ENCODE data around the gene CNTNAP2.

Gene CNTNAP2

DNA sequence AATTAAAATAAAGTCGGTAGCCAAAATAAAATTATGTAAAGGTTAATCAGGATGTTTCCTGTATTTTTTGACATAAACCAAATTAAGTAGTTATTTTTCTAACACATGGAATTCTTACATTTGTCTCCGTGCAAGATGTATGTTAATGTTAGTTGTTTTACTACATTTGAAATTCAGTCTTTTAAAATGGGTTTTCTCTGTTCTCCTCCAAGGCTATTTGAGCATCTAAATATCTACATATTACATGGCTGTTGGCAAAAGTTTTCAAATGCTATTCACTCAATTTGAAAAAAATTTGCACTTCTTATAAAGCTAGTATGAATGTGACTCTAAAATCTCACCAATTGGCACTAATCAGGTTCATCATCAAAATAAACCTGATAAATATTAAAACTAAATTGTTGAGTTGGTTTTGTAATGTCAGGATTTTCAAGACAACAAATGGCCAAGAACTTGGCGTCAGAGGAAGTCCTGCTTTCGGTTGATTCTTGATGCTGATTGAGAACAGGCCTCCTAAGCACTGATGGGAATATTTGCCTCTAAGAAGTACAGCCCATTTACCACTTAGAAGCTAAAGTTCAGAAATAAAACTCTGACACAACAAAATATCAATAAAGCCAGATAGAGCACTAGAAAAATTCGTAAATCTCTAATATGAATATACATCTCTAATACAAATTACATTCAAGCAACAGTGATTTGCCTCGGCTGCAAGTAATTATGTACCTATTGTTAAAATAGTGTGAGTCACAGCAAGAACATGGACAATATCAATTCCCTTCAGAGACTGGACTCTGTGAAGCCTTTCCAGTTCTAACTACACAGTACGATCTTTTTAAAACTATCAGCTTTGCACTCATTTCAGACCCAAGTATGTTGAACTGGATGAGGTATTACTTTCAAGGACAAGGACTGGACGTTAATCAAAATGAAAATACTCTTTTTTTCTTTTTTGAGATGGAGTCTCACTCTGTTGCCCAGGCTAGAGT is 1740.8 kb downstream of the CNTNAP2 start:
- no peak for DNase-seq (ENCODE audit: low read depth, low spot score)
- TF ChIP-seq, protein P1, sequence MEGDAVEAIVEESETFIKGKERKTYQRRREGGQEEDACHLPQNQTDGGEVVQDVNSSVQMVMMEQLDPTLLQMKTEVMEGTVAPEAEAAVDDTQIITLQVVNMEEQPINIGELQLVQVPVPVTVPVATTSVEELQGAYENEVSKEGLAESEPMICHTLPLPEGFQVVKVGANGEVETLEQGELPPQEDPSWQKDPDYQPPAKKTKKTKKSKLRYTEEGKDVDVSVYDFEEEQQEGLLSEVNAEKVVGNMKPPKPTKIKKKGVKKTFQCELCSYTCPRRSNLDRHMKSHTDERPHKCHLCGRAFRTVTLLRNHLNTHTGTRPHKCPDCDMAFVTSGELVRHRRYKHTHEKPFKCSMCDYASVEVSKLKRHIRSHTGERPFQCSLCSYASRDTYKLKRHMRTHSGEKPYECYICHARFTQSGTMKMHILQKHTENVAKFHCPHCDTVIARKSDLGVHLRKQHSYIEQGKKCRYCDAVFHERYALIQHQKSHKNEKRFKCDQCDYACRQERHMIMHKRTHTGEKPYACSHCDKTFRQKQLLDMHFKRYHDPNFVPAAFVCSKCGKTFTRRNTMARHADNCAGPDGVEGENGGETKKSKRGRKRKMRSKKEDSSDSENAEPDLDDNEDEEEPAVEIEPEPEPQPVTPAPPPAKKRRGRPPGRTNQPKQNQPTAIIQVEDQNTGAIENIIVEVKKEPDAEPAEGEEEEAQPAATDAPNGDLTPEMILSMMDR (IDR thresholded peaks at IDR 0.05; ENCODE audit: low read depth, low read length), result no peak
- in situ Hi-C loops (cut with HindIII; ENCODE audit: low sequenced_read_pairs), result no loop called here
- H3K4me3 ChIP-seq (ENCODE audit: low read depth, low read length), result no peak overlapping the region

DNA sequence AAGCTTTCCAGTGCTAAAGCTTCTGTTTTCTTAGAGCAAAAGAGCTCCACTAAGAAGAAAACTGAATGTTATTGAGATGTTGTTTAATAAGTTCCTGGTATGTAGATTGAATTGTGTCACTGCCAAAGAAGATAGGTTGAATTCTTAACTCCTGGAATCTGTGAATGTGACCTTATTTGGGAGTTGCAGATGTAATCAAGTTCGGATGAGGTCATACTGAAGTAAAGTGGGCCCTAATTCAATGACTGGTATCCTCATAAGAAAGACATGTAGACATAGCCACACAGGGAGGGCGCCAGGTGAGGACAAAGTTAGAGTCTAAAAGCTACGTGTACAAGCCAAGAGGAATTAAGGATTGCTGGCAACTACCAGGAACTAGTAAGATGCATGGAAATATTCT is 1741.8 kb downstream of the CNTNAP2 start:
- TF ChIP-seq, protein P1 (IDR thresholded peaks at IDR 0.05; ENCODE audit: low read depth, low read length), result no peak
- in situ Hi-C loops (cut with HindIII; ENCODE audit: low sequenced_read_pairs), result no loop called here
- DNase-seq (ENCODE audit: low read depth, low spot score), result no peak
- H3K4me3 ChIP-seq (ENCODE audit: low read depth, low read length), result no peak overlapping the region

DNA sequence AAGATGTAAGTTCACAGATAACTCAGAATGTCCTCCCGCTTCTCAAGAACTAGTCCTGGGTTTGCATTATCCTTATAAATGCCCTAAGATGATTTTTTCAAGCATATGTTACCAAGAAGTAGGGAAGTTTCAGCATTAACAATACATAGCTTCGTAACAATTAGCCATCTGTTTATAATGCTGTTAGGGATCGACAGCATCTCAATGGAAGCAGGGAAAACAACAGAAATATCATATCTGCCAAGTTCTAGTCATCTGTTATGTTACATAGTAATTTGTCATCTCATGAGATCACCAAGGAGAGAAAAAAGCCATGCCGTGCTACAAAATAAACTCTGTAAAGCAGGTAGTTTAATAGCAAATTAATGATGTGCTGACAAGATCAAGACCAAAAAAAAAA is 1742.4 kb downstream of the CNTNAP2 start:
- TF ChIP-seq, protein P1 (IDR thresholded peaks at IDR 0.05; ENCODE audit: low read depth, low read length), result no peak
- in situ Hi-C loops (cut with HindIII; ENCODE audit: low sequenced_read_pairs), result no loop called here
- no peak for DNase-seq (ENCODE audit: low read depth, low spot score)
- H3K4me3 ChIP-seq (ENCODE audit: low read depth, low read length), result no peak overlapping the region

DNA sequence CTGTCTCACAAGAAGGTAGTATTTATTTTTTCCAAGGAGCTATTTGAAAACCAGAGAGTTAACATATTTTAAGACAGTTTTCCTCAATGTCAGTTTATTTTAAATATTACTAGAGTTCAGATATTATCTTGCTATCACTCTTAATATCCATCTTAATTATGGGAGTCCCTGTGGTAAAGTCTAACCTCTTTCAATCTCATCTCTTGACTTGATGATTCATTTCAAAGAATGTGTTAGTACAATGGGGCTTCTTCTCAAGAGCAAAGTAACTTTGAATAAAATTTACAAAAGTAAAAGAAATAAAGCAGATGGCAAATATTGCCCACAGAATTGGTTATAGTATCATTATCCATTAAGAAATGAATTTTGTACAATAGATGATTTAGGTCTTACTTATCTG is 1742.9 kb downstream of the CNTNAP2 start:
- DNase-seq (ENCODE audit: low read depth, low spot score), result no peak
- in situ Hi-C loops (cut with HindIII; ENCODE audit: low sequenced_read_pairs), result no loop called here
- no peak overlapping the region for H3K4me3 ChIP-seq (ENCODE audit: low read depth, low read length)
- TF ChIP-seq, protein P1 (IDR thresholded peaks at IDR 0.05; ENCODE audit: low read depth, low read length), result no peak

DNA sequence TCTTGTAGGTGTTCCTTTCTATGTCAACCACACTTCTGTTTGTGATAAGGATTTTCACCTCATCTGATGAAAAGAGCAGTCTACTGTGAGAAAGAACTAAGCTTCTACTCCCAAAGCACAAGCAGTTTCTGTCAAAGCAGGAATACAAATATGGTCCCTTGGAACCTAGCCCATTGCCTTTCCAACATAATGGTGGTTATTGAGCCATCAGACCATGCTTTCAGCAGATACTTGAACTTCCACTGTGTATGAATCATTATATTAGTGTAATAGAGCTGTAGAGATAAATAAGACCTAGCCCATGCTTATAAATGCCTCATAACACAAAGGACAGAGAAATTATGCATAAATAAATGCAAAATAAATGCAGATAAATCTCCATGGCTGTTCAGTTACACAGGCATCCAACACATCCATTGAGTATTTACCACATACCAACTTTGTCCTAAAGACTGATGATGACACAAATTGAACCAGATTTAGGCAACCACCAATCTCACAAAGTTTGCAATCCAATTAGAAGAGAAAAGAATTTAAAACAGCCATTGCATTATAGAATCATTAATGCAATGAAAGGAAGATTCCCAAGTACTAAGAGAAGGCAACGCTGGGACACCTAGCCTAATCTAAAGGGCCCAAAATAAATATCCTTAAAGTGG is 1744.6 kb downstream of the CNTNAP2 start:
- H3K4me3 ChIP-seq (ENCODE audit: low read depth, low read length), result no peak overlapping the region
- TF ChIP-seq, protein P1 (IDR thresholded peaks at IDR 0.05; ENCODE audit: low read depth, low read length), result no peak
- no peak for DNase-seq (ENCODE audit: low read depth, low spot score)
- in situ Hi-C loops (cut with HindIII; ENCODE audit: low sequenced_read_pairs), result no loop called here

DNA sequence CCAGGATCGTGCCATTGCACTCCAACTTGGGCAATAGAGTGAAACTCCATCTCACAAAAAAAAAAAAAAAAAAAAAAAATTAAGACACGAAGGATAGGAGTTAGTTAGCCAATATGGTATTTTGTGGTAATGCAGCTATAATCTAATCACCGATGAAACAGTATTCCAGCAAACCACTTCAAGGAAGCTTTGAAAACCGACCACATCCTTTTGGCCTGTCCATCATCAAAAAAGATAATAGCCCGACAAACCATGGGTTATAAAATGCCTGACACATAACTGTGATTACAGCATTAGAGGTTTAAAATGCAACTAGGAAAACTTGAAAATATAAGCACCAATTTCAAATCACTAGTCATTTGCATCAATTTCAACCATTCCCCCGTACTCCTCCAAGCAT is 1745.3 kb downstream of the CNTNAP2 start:
- no peak overlapping the region for H3K4me3 ChIP-seq (ENCODE audit: low read depth, low read length)
- DNase-seq (ENCODE audit: low read depth, low spot score), result no peak
- TF ChIP-seq, protein P1 (IDR thresholded peaks at IDR 0.05; ENCODE audit: low read depth, low read length), result no peak
- in situ Hi-C loops (cut with HindIII; ENCODE audit: low sequenced_read_pairs), result no loop called here

All from astrocyte of the spinal cord (primary cell).